Islet precursor cell (in vitro differentiated cells): ENCODE measurements around the gene UXT.

Experiments
- DNase-seq: peaks from one replicate; pipeline ENCODE4 v3.0.0-alpha.2; 2018

The UXT gene

GRCh38 chrX:47648376-47648775 lies 10.6 kb downstream of the UXT start:
- peak; percentile 15 for DNase-seq

- DNase-seq = peak; percentile 82
Measured at GRCh38 chrX:47646636-47647035, 12.3 kb downstream of the UXT start.

GRCh38 chrX:47645530-47645929 lies 13.4 kb downstream of the UXT start:
- DNase-seq = peak; percentile 61

- peak; percentile 68 for DNase-seq
Measured at GRCh38 chrX:47644557-47645091, 14.4 kb downstream of the UXT start.

GRCh38 chrX:47643926-47644325 lies 15.1 kb downstream of the UXT start:
- no peak for DNase-seq

- no peak for DNase-seq
Measured at GRCh38 chrX:47638816-47639215, 20.2 kb downstream of the UXT start.

- DNase-seq = peak; percentile 87
Measured at GRCh38 chrX:47637546-47638195, 21.3 kb downstream of the UXT start.

- no peak for DNase-seq
Measured at GRCh38 chrX:47634871-47635575, 24.0 kb downstream of the UXT start.

- DNase-seq = no peak
Measured at GRCh38 chrX:47633689-47634590, 25.0 kb downstream of the UXT start.

GRCh38 chrX:47632666-47633065 lies 26.3 kb downstream of the UXT start:
- DNase-seq = no peak

GRCh38 chrX:47631676-47632075 lies 27.3 kb downstream of the UXT start:
- no peak for DNase-seq

GRCh38 chrX:47629419-47630200 lies 29.4 kb downstream of the UXT start, which contains the start of gene CFP:
CFP (minus strand) TSS chrX:47629930; CDS start chrX:47629844, 86 bp downstream.
- DNase-seq = no peak

- DNase-seq = no peak
Measured at GRCh38 chrX:47628982-47629381, 30.0 kb downstream of the UXT start.

- DNase-seq = no peak
Measured at GRCh38 chrX:47625365-47625764, 33.6 kb downstream of the UXT start.

GRCh38 chrX:47623540-47624027 lies 35.4 kb downstream of the UXT start:
- peak; percentile 90 for DNase-seq

- peak; percentile 18 for DNase-seq
Measured at GRCh38 chrX:47621851-47622250, 37.1 kb downstream of the UXT start.

- DNase-seq = peak; percentile 28
Measured at GRCh38 chrX:47620303-47620685, 38.7 kb downstream of the UXT start.

GRCh38 chrX:47619486-47620302 lies 39.3 kb downstream of the UXT start, which contains the start of gene SYN1:
SYN1 (minus strand) TSS chrX:47619857; CDS start chrX:47619728, 129 bp downstream.
- peak; percentile 83 for DNase-seq

- peak; percentile 50 for DNase-seq
Measured at GRCh38 chrX:47618923-47619485, 40.0 kb downstream of the UXT start.

- DNase-seq = peak; percentile 28
Measured at GRCh38 chrX:47614618-47615017, 44.4 kb downstream of the UXT start.

- no peak for DNase-seq
Measured at GRCh38 chrX:47613082-47613481, 45.9 kb downstream of the UXT start.
